Measurements from ENCODE around the gene TMEM150B. TPM values are rescaled to one million over a fixed set of nuclear protein-coding genes. Genes with fewer than 3 reads are reported as not detected.

TMEM150B gene
- polyA plus RNA-seq, 1 donor from 2014 or later = not detected

DNA sequence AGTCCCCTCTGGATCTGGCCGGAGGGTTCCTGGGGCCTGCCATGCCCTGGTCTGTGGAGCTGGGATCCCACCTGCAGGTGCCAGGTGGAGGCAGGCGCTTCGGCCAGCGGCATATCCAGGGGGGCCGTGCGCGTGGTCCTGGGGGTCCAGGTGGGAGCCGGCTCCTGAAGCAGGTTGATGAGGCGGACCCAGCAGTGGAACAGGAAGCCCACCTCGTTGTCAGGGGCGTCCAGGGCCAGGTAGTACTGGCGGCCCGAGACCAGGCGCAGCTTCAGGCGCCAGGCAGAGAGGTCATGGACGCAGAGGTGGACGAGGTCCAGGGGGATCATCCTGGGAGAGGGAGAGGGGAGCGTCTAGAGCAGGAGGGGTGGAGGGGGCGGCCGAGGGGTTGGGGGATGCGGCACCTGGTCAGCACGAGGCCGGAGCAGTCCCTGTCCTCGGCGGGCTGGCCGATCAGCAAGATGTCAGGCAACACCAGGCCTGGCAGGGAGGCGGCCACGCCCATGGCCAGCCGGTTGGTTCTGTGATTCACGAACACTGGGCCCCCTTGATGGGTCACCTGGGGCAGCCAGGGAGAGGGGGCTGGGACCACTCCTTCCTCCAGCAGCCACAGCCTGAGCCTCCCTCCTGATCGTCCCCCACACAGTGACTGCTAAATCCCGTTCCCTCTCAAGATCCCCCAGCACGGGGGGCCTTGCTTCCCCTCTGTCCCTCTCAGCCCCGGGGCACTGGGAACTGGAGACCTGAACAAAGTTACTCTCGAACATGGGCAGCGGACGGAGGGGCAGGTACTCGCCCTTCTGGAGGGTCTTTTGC lies 37.2 kb upstream of the TMEM150B start:
- no peaks in the 10 kb centered on the region for H3K79me2 ChIP-seq (replicated peaks; ENCODE audit: insufficient read depth, low read length)
- no peak overlapping the region for H3K27ac ChIP-seq (ENCODE audit: low read length)
- H2AFZ ChIP-seq (ENCODE audit: low read depth, low read length) = no peak overlapping the region
- H3F3A ChIP-seq (ENCODE audit: insufficient read depth, low read length, poor library complexity, severe bottlenecking) = no peaks in the 10 kb centered on the region
- no peaks in the 10 kb centered on the region for H3K36me3 ChIP-seq (ENCODE audit: insufficient read depth, low read length)
- H3K9ac ChIP-seq (ENCODE audit: low read length) = no peak overlapping the region
- H3K9me3 ChIP-seq (ENCODE audit: low read length) = no peaks in the 10 kb centered on the region
- H3K4me3 ChIP-seq (ENCODE audit: low read length) = no peak overlapping the region
- TF ChIP-seq TAF1 (IDR thresholded peaks at IDR 0.05; ENCODE audit: low read depth) (no peak), SMC3 (conservative IDR thresholded peaks at IDR 0.05; ENCODE audit: poor library complexity) (no peak)
- H3K9me2 ChIP-seq (ENCODE audit: insufficient read depth, low read length) = no peaks in the 10 kb centered on the region
- no peaks in the 10 kb centered on the region for H4K20me1 ChIP-seq (ENCODE audit: insufficient read depth)
- no peaks in the 10 kb centered on the region for H3K27me3 ChIP-seq (ENCODE audit: insufficient read depth, low read depth, low read length)
- no peak overlapping the region for H3K4me2 ChIP-seq (ENCODE audit: low read length)

DNA sequence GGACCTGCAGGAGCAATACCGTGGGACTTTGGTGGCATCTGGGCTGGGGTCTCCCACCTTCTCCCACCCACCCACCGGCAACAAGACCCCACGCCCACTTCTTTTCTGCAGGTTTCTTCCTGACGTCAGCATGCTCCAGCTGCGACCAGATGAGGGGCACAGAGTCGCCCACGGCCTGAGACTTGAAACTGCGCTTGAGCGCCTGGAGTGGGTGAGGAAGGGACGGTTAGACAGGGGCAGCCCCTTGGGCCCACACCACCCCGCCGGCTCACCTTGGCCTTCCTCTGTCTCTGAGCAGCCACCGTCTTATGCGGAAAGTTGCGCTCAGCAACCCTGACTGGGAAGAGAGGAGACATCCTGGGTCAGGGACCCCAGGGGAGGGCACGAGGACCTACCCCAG lies 35.8 kb upstream of the TMEM150B start:
- TF ChIP-seq MXI1 (conservative IDR thresholded peaks at IDR 0.05; ENCODE audit: poor library complexity, severe bottlenecking) (no peak), EP300 (conservative IDR thresholded peaks at IDR 0.05; ENCODE audit: poor library complexity, severe bottlenecking) (no peak), REST (IDR thresholded peaks at IDR 0.05; ENCODE audit: borderline replicate concordance) (no peak), TAF1 (IDR thresholded peaks at IDR 0.05; ENCODE audit: low read depth) (no peak), RAD21 (conservative IDR thresholded peaks at IDR 0.05) (no peak), POLR2AphosphoS5 (IDR thresholded peaks at IDR 0.05) (no peak)
- TF ChIP-seq, protein P1, sequence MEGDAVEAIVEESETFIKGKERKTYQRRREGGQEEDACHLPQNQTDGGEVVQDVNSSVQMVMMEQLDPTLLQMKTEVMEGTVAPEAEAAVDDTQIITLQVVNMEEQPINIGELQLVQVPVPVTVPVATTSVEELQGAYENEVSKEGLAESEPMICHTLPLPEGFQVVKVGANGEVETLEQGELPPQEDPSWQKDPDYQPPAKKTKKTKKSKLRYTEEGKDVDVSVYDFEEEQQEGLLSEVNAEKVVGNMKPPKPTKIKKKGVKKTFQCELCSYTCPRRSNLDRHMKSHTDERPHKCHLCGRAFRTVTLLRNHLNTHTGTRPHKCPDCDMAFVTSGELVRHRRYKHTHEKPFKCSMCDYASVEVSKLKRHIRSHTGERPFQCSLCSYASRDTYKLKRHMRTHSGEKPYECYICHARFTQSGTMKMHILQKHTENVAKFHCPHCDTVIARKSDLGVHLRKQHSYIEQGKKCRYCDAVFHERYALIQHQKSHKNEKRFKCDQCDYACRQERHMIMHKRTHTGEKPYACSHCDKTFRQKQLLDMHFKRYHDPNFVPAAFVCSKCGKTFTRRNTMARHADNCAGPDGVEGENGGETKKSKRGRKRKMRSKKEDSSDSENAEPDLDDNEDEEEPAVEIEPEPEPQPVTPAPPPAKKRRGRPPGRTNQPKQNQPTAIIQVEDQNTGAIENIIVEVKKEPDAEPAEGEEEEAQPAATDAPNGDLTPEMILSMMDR (IDR thresholded peaks at IDR 0.05; ENCODE audit: poor library complexity, severe bottlenecking) = no peak
- Histone ChIP-seq H3K9me2 (ENCODE audit: insufficient read depth, low read length) (no peaks in the 10 kb centered on the region), H3K4me2 (ENCODE audit: low read length) (no peak overlapping the region), H3K9ac (ENCODE audit: low read length) (no peak overlapping the region), H3K27ac (ENCODE audit: low read length) (no peak overlapping the region), H3K4me3 (ENCODE audit: low read length) (no peak overlapping the region), H2AFZ (ENCODE audit: low read depth, low read length) (no peak overlapping the region), H3K9me3 (ENCODE audit: low read length) (no peaks in the 10 kb centered on the region), H3K79me2 (replicated peaks; ENCODE audit: insufficient read depth, low read length) (no peaks in the 10 kb centered on the region), H3K27me3 (ENCODE audit: insufficient read depth, low read depth, low read length) (peaks cover 7% of the 10 kb centered on the region), H3K36me3 (ENCODE audit: insufficient read depth, low read length) (no peaks in the 10 kb centered on the region), H3F3A (ENCODE audit: insufficient read depth, low read length, poor library complexity, severe bottlenecking) (no peaks in the 10 kb centered on the region), H4K20me1 (ENCODE audit: insufficient read depth) (no peaks in the 10 kb centered on the region)

Measured in neural cell (in vitro differentiated cells).